T-helper 1 cell treated with Interleukin-12 subunit alpha and Interleukin-12 subunit beta and Interleukin-4 antibody, amounts not matched to agents 30 ng/mL and 1 ng/mL, for 36 hours (primary cell): ENCODE measurements around the gene CEP68. TPM values are rescaled to one million over a fixed set of nuclear protein-coding genes. Genes with fewer than 3 reads are reported as not detected.

ENCODE experiments used
- intact Hi-C: fragments of 100-400 bp; cut with micrococcal nuclease; formaldehyde crosslinking; loops from one replicate; pipeline ENCODE4 v1.15.1; 2024
- total RNA-seq: library from RNA; stranded (reverse); gene quantifications from 2 replicates; pipeline ENCODE4 v1.2.3, GENCODE V29; 2022

The CEP68 gene
- total RNA-seq, 1 donor from 2014 or later: 7.2 TPM

GRCh38 chr2:65129286-65129825 lies 73.1 kb downstream of the CEP68 start:
- intact Hi-C loops: loop anchor here (5.0 kb wide), 1 partner anchor 1287 kb away; the partner anchor contains the start of gene UGP2

- intact Hi-C loops: loop anchor here (1.0 to 10.0 kb wide), 16 partner anchors 39 to 1542 kb away; partner anchors contain the start of genes ACTR2, AFTPH, MDH1 and SERTAD2
These were observed 73.8 kb downstream of the CEP68 start, which contains the start of gene RAB1A for GRCh38 chr2:65129826-65130663. RAB1A (minus strand) TSS chr2:65130106; CDS start chr2:65129915, 191 bp downstream.

DNA sequence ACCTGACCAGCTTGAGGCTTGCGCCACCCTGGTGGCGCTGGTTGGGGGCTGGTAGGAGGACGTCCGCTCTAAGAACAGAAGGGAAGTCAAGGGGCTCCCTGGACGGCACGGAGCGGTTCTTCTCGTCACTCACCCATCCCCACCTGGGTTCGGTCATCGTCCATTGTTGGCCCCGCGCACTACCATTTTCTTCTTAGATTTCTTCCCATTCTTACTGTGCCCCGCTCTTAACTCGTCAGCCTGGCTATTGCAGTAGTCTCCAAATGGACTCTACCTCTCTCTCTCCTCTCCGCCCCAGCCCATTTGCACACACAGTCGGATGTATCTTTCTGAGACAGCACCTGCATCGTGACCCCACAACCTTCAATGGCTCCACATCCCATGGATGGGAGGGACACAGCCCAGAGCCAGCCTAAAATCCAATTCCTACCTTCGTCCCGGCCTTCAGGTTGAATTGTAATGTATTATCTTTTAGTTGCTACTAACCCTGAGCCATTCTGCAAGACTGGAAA lies 74.5 kb downstream of the CEP68 start:
- intact Hi-C loops: loop anchor here (1.0 to 10.0 kb wide), 15 partner anchors 38 to 1542 kb away; partner anchors contain the start of genes ACTR2, AFTPH, MDH1 and SERTAD2

DNA sequence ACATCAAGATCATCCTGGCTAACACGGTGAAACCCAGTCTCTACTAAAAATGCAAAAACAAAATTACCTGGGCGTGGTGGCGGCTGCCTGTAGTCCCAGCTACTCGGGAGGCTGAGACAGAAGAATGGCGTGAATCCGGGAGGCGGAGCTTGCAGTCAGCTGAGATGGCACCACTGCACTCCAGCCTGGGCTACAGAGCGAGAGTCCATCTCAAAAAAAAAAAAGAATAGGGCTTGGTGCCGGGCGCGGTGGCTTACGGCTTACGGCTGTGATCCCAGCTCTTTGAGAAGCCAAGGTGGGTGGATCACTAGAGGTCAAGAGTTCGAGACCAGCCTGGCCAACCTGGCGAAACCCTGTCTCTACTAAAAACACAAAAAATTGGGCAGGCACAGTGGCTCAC lies 76.7 kb downstream of the CEP68 start:
- intact Hi-C loops: loop anchor here (5.0 to 10.0 kb wide), 2 partner anchors 481 to 918 kb away; partner anchors contain the start of gene SERTAD2

- intact Hi-C loops: loop anchor here (5.0 to 10.0 kb wide), 2 partner anchors 481 to 919 kb away; partner anchors contain the start of gene SERTAD2
These were observed 77.4 kb downstream of the CEP68 start for GRCh38 chr2:65133626-65134025.

DNA sequence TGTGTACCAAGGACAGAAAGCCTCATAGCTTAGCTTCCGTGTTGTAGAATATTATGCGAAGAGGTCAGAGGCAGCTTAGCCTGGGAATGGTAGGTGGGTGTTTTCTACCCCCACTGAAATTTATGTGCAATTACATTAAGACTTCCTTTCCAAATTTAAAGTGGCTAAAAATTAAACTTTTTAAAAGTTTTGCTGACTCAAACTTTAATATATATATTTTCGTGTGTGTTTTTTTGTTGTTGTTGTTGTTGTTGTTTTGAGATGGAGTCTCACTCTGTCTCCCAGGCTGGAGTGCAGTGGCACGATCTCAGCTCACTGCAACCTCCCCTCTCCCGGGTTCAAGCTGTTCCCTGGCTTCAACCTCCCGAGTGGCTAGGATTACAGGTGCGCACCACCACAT lies 77.9 kb downstream of the CEP68 start:
- intact Hi-C loops: loop anchor here (5.0 to 10.0 kb wide), 2 partner anchors 482 to 919 kb away; partner anchors contain the start of gene SERTAD2

- intact Hi-C loops: loop anchor here (10.0 kb wide), 1 partner anchor 921 kb away; no protein-coding TSS in a partner anchor
These were observed 80.0 kb downstream of the CEP68 start for GRCh38 chr2:65136253-65136652.

Other genes starting within 250 kb of the CEP68 start
- 35.7 and 38.1 TPM in 2 replicates for gene SLC1A4, start 67.0 kb upstream of the CEP68 start, total RNA-seq
- 69.0 and 70.2 TPM in 2 replicates for gene RAB1A, start 73.7 kb downstream of the CEP68 start, total RNA-seq
- 430 and 436 TPM in 2 replicates for gene ACTR2, start 171.4 kb downstream of the CEP68 start, total RNA-seq